ENCODE measurements around the gene FAHD1.

FAHD1 gene

DNA sequence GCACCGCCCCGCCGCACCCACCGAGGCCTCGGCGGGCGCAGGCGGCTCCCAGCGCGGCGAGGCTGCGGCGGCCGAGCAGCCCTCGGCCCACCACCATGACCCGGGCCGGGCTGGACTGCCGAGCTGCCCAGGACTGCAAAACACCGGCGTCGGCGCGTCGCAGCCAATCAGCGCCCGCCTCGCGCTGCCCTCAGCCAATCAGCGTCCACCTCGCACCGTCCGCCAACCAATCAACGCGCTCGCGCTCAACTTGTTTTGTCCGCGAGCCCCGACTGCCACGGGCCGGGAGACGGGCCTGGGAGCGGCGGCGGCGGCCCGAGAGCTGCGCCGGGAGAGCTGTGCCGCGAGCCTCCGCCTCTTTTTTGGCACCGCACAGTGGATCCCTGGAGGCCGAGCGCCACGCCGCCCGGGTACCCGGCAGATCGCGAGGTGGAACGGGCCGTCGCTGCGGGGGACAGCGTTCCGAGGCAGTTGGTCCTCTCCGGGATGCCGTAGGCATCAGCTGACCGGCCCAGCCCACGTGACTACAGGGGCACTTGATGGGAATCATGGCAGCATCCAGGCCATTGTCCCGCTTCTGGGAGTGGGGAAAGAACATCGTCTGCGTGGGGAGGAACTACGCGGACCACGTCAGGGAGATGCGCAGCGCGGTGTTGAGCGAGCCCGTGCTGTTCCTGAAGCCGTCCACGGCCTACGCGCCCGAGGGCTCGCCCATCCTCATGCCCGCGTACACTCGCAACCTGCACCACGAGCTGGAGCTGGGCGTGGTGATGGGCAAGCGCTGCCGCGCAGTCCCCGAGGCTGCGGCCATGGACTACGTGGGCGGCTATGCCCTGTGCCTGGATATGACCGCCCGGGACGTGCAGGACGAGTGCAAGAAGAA lies at the start of gene FAHD1, which contains the start of gene HAGH:
FAHD1 (plus strand) TSS at position 516 of the 883 bp plus-strand sequence; CDS start at position 549, 33 bp downstream.
HAGH (minus strand) TSS at position 135 of the 883 bp plus-strand sequence; CDS start at position 97, 38 bp downstream.
- DNase-seq, result peak; percentile 80

DNA sequence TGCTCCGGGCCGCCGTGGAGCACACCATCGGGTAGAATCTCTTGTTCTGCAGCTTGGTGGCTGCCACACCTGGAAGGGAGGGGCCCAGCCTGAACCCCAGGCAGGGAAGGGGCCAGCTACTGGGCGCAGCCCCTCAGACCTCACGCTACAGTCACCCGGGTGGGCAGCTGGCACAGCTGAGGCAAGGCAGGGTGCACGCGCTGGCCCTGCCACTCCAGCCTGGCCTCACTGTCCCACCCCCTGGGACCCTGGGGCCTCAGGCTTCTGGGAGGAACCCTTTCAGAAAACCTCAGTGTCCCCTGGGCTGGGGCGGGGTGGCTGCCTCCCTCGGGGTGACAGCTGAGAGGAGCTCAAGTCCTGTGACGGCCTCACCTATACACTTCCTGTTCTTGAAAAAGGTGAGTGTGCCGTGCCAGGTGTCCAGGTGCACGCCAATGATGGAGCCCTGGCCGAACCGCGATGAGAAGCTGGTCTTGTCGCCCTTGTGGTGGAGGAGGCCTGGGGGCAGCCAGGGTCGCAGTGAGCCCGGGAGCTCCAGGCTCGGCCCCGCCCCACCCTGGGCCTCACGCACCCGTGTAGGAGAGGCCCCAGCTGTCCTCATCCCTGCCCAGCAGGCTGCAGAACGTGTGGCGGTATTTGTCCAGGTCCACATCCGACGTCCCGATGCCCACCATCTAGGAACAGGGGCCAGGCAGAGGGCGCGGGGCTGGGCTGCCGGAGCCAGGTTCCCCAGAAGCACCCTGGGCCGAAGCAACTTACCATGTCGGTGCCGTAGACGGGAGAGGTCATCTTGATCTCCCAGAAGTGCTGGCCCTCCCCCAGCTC lies 49.4 kb upstream of the FAHD1 start:
- no peak for DNase-seq

DNA sequence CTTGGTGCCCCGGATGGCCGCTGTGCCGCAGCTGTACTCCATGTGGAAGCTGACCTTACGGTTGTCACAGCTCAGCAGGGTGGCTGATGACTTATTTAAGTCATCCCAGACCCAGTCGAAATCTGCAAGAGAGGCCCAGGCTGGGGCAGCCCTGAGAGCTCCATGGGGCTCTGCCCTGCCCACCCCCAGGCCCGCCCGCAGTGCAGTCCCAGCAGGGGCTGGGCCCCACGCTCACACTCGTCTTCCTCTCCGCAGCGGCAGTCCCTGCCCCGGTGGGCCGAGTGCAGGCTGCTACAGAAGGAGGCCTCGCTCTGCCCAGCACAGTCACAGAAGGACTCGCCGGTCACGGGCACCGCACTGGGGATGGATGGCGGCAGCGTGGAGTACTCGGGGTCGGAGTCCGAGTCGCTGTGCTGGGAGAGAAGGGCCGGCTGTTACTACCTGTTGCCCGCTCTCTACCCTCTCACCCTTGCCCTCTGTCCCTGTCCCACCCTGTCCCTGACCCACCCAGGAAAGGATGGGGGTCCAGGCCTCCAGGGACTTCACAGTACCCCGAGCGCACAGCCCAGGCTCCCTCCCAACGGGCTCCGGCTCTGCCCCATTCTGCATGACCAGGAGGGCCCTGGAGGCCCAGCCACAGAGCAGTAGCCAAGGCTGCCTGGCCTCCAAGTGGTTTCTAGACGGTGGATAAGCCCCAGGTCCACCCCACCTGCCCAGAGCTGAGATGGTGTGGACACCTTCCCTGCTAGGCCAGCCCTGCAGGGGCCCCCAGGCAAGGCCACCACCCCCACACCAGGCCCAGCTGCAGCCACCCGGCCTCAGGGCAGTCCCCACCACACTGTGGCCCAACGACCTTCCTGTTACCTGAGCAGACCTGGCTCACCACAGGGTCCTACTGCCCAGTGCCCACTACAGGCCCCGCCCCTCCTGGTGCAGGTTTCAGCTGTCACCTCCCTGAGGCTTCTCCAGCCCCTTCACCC lies 48.5 kb upstream of the FAHD1 start:
- no peak for DNase-seq

- DNase-seq, result no peak
Observed at GRCh38 chr16:1779234-1779701, 47.7 kb upstream of the FAHD1 start.

DNA sequence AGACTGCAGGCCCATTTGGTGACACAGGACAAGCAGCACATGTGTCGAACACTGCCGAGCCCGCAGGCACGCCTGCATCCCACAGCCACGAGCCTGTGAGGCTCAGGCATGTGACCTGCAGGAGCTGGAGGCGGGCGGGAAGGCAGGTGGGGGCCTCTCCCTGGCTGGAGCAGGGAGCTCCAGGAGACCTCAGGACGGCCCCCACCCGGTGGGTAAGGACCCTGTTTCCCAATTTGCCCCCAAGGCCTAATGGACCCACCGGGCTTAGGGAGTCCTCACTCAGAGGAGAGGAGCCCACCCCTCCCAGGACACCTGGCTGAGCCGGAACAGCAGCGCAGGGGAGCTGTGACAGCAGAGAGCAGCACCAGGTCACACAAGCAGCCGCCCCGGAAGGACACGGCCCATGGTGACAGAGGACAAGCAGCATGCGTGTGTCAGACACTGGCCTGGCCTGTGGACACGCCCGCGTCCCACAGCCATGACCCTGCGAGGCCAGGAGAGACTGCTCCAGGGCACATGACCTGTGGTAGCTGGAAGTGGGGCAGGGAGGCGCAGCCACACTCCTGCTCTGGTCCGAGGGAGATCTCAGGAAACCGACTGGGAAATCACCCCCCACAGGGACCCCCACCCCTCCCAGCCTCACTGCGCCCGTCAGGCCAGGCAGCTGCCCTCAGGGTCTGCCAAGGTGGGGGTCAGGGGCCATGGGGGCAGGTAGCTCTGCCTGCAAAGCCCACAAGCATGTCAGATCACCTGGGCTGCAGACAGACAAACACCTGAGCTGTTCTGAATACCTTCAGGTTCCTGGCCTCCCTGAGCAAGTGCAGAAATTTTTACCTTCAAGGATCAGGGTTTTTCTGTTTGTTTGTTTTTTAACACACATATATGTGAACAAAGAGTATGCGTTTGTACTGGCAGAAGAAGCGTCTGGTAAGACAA lies 47.0 kb upstream of the FAHD1 start:
- no peak for DNase-seq

DNA sequence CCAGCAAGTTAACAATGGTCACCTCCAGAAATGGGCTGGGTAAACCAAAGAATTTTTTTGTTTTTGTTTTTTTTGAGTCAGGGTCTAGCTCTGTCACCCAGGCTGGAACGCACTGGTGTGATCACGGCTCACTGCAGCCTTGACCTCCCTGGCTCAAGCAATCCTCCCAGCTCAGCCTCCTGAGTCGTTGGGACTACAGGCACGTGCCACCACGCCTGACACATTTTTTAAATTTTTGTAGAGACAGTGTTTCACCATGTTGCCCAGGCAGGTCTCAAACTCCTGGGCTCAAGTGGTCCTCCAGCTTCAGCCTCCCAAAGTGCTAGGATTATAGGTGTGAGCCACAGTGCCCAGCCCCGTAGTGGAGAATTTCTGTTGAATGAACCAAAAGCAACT lies 46.3 kb upstream of the FAHD1 start:
- no peak for DNase-seq

GRCh38 chr16:1781254-1781653 lies 45.8 kb upstream of the FAHD1 start:
- no peak for DNase-seq

- DNase-seq, result no peak
Observed at GRCh38 chr16:1781758-1782407, 45.1 kb upstream of the FAHD1 start.

- peak; percentile 100 for DNase-seq
Observed at GRCh38 chr16:1782408-1783264, 44.4 kb upstream of the FAHD1 start, which contains the start of the genes NUBP2 and SPSB3. TSS of gene NUBP2 (plus strand) at chr16:1782960. CDS start at chr16:1783021, 61 bp downstream. TSS of gene SPSB3 (minus strand) at chr16:1782571. CDS start at chr16:1781483, 1,088 bp downstream.

- no peak for DNase-seq
Observed at GRCh38 chr16:1784977-1785845, 41.8 kb upstream of the FAHD1 start.

GRCh38 chr16:1785846-1786170 lies 41.2 kb upstream of the FAHD1 start:
- DNase-seq, result no peak

GRCh38 chr16:1786242-1787055 lies 40.6 kb upstream of the FAHD1 start:
- DNase-seq, result no peak

- DNase-seq, result no peak
Observed at GRCh38 chr16:1787056-1787321, 40.0 kb upstream of the FAHD1 start.

GRCh38 chr16:1787322-1788094 lies 39.5 kb upstream of the FAHD1 start:
- no peak for DNase-seq

DNA sequence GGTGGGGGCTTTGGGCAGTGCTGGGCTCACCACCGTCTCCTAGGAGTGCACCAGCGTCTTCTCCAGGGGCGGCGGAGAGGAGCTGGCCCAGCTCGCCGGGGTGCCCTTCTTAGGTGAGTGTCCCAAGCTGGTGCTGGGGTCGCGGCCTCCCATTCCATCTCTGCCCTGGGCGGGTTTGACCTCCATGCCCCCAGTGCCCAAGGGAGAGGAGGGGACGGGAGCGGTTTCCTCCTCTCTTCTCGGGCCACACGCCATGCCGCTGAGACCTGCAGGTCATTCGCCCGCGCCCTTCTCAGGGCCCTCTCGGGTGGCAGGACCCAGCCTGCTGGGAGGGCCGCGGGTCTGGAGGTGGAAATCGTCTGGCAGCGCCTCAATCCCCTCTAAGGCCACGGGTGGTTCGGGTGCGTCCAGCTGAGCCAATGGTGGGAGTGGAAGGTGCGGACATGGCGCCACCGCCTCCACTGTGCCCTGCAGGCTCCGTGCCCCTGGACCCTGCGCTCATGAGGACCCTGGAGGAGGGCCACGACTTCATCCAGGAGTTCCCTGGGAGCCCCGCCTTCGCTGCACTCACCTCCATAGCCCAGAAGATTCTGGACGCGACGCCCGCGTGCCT lies 38.8 kb upstream of the FAHD1 start:
- DNase-seq, result no peak

DNA sequence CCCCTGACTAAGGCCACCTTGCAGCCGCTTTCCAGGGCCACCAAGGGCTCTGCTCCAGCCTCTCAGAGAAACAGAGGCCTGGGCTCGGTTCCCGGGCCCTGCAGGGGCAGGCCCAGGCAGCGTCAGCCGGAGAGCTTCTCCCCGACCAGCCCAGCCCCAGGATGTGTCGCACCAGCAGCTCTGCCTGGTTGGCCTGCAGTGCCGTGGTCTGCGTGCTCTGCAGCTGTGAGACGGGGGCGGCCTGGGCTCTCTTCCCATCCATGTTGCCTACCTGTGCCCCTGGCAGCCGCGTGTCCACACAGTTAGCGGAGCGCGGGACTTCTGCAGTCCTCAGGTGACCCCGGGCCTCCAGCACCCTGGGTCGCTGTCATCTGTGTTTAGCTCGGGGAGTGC lies 38.3 kb upstream of the FAHD1 start:
- DNase-seq, result no peak

DNA sequence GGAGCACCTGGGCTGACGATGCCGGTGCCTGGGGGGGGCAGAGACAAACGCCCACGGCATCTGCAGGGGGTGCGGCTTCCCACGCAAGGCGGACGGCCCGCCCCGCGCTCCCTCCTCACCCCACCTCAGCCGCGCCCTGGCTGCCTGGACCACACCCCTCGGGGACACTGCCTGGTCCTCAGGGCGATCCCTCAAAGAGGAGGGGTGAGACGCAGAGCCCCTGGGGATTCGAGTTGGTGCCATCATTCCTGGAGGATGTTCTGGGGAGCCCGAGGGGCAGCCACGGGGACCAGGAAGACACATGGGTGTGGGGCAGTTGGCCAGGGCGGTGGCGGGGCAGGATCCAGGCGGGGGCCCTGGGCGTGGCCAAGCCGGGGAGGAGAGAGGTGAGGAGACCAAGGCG lies 37.4 kb upstream of the FAHD1 start:
- DNase-seq, result no peak

Data from NCI-H187 treated with DMSO at 0.1 percent for 48 hours (cell line).